ENCODE measurements around the gene PRKX. TPM values are rescaled to one million over a fixed set of nuclear protein-coding genes. Genes with fewer than 3 reads are reported as not detected.
"Not testable (repeated sequence)": the region's sequence is repeated elsewhere in the genome, so short reads cannot be mapped to it uniquely, and the experiment has no call there.

Gene PRKX
- total RNA-seq, 1 donor: 15.3 TPM

- DNase-seq (ENCODE audit: low read depth in 2 of 3, low spot score in 2 of 3): peak in 2 of 3 donors; percentile 29 to 57
Observed at GRCh38 chrX:3663576-3664250, 49.7 kb downstream of the PRKX start.

GRCh38 chrX:3659761-3660160 is 53.7 kb downstream of the PRKX start:
- no peak for DNase-seq (ENCODE audit: low read depth in 2 of 3, low spot score in 2 of 3)

- DNase-seq (ENCODE audit: low read depth in 2 of 3, low spot score in 2 of 3): no peak
Observed at GRCh38 chrX:3655181-3655580, 58.3 kb downstream of the PRKX start.

GRCh38 chrX:3653111-3653510 is 60.3 kb downstream of the PRKX start:
- DNase-seq (ENCODE audit: low read depth in 2 of 3, low spot score in 2 of 3): no peak

- DNase-seq (ENCODE audit: low read depth in 2 of 3, low spot score in 2 of 3): peak in 2 of 3 donors; percentile 9 to 27
Observed at GRCh38 chrX:3651277-3651676, 62.2 kb downstream of the PRKX start.

GRCh38 chrX:3648084-3648483 is 65.4 kb downstream of the PRKX start:
- no peak for DNase-seq (ENCODE audit: low read depth in 2 of 3, low spot score in 2 of 3)

GRCh38 chrX:3639858-3640631 is 73.4 kb downstream of the PRKX start:
- not testable (repeated sequence) for DNase-seq (ENCODE audit: low read depth in 2 of 3, low spot score in 2 of 3)

GRCh38 chrX:3639236-3639635 is 74.2 kb downstream of the PRKX start:
- DNase-seq (ENCODE audit: low read depth in 2 of 3, low spot score in 2 of 3): peak in 2 of 3 donors; percentile 13 to 48

GRCh38 chrX:3638280-3638873 is 75.1 kb downstream of the PRKX start:
- peak in 2 of 3 donors; percentile 16 to 62 for DNase-seq (ENCODE audit: low read depth in 2 of 3, low spot score in 2 of 3)

GRCh38 chrX:3636803-3637202 is 76.6 kb downstream of the PRKX start:
- DNase-seq (ENCODE audit: low read depth in 2 of 3, low spot score in 2 of 3): no peak

- no peak for DNase-seq (ENCODE audit: low read depth in 2 of 3, low spot score in 2 of 3)
Observed at GRCh38 chrX:3631196-3631595, 82.3 kb downstream of the PRKX start.

- DNase-seq (ENCODE audit: low read depth in 2 of 3, low spot score in 2 of 3): no peak
Observed at GRCh38 chrX:3627594-3627993, 85.9 kb downstream of the PRKX start.

- peak in 2 of 3 donors; percentile 5 to 33 for DNase-seq (ENCODE audit: low read depth in 2 of 3, low spot score in 2 of 3)
Observed at GRCh38 chrX:3621414-3621813, 92.0 kb downstream of the PRKX start.

GRCh38 chrX:3611744-3612143 is 101.7 kb downstream of the PRKX start:
- not testable (repeated sequence) for DNase-seq (ENCODE audit: low read depth in 2 of 3, low spot score in 2 of 3)

GRCh38 chrX:3609810-3610209 is 103.6 kb downstream of the PRKX start:
- DNase-seq (ENCODE audit: low read depth in 2 of 3, low spot score in 2 of 3): no peak

GRCh38 chrX:3603026-3603661 is 110.3 kb downstream of the PRKX start:
- DNase-seq (ENCODE audit: low read depth in 2 of 3, low spot score in 2 of 3): no peak

GRCh38 chrX:3599802-3600430 is 113.5 kb downstream of the PRKX start:
- no peak for DNase-seq (ENCODE audit: low read depth in 2 of 3, low spot score in 2 of 3)

- no peak for DNase-seq (ENCODE audit: low read depth in 2 of 3, low spot score in 2 of 3)
Observed at GRCh38 chrX:3598709-3599108, 114.7 kb downstream of the PRKX start.

- no peak for DNase-seq (ENCODE audit: low read depth in 2 of 3, low spot score in 2 of 3)
Observed at GRCh38 chrX:3598046-3598605, 115.3 kb downstream of the PRKX start.

GRCh38 chrX:3592184-3592583 is 121.3 kb downstream of the PRKX start:
- no peak for DNase-seq (ENCODE audit: low read depth in 2 of 3, low spot score in 2 of 3)
